RWPE1 (cell line): ENCODE measurements around the gene PON3.

Source experiments
- CTCF ChIA-PET: fragments of 350-600 bp; sonication (Branson Sonifier 250); formaldehyde crosslinking; extraction: SDS; loops from one replicate; lab custom pipeline; 2021; lab: Yijun Ruan, JAX
- POLR2A ChIA-PET: fragments of 400-600 bp; formaldehyde crosslinking; extraction: SDS; loops from one replicate; lab custom pipeline; 2020; ENCODE audit warnings: antibody characterized with exemption; ENCODE audit not compliant: low non-redundant PET; lab: Yijun Ruan, JAX
- DNase-seq: peaks from one replicate; pipeline ENCODE4 v3.0.0; 2012; ENCODE audit warnings: low spot score
- H3K27ac ChIP-seq: fragments of 450-650 bp; 2 replicates; pipeline ENCODE4 v1.5.1; 2017
- TF ChIP-seq, protein P1 (sequence below): fragments of 450-650 bp; conservative IDR thresholded peaks from 2 replicates; pipeline ENCODE4 v1.5.1; 2017; ENCODE audit warnings: low read depth, mild to moderate bottlenecking

The PON3 gene

GRCh38 chr7:95323410-95324129 lies 72.6 kb downstream of the PON3 start:
- TF ChIP-seq, protein P1, sequence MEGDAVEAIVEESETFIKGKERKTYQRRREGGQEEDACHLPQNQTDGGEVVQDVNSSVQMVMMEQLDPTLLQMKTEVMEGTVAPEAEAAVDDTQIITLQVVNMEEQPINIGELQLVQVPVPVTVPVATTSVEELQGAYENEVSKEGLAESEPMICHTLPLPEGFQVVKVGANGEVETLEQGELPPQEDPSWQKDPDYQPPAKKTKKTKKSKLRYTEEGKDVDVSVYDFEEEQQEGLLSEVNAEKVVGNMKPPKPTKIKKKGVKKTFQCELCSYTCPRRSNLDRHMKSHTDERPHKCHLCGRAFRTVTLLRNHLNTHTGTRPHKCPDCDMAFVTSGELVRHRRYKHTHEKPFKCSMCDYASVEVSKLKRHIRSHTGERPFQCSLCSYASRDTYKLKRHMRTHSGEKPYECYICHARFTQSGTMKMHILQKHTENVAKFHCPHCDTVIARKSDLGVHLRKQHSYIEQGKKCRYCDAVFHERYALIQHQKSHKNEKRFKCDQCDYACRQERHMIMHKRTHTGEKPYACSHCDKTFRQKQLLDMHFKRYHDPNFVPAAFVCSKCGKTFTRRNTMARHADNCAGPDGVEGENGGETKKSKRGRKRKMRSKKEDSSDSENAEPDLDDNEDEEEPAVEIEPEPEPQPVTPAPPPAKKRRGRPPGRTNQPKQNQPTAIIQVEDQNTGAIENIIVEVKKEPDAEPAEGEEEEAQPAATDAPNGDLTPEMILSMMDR = no peak
- CTCF ChIA-PET = no interaction called here
- H3K27ac ChIP-seq = no peak overlapping the region

GRCh38 chr7:95322854-95323253 lies 73.3 kb downstream of the PON3 start:
- ChIA-PET CTCF (no interaction called here), POLR2A (no interaction called here)
- DNase-seq = no peak
- TF ChIP-seq, protein P1 = no peak
- no peak overlapping the region for H3K27ac ChIP-seq

More at GRCh38 chr7:95323410-95324129, 72.6 kb downstream of the PON3 start:
- no peak for DNase-seq
- POLR2A ChIA-PET = no interaction called here

- TF ChIP-seq, protein P1 = no peak
- ChIA-PET CTCF (no interaction called here), POLR2A (no interaction called here)
- no peak for DNase-seq
- H3K27ac ChIP-seq = no peak overlapping the region
Measured at GRCh38 chr7:95322396-95322795, 73.8 kb downstream of the PON3 start.

GRCh38 chr7:95321720-95322119 lies 74.5 kb downstream of the PON3 start:
- H3K27ac ChIP-seq = no peak overlapping the region
- ChIA-PET CTCF (no interaction called here), POLR2A (no interaction called here)
- DNase-seq = no peak
- TF ChIP-seq, protein P1 = no peak

DNA sequence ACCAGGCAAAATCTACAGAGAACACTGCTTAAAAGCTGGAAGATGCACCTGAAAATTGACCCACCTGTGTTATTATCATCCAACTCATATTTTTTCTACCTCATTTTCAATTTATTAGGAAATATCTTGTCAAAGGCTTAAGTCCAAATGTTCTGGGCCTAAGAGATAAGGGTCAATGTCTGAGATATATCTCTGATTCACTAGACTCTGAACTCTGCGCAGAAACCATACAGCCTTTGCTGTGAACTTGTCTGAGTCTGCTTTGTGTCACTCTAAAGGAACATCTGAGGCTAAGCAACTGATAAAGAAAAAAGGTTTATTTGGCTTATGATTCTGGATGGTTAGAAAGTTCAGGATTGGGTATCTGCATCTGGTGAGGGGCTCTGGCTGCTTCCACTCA lies 75.5 kb downstream of the PON3 start:
- ChIA-PET CTCF (interaction anchor here (0.7 kb wide), 1 partner anchor 10 kb away, joined by 3 read pairs; no protein-coding TSS in a partner anchor), POLR2A (no interaction called here)
- no peak overlapping the region for H3K27ac ChIP-seq
- TF ChIP-seq, protein P1 = no peak
- no peak for DNase-seq

DNA sequence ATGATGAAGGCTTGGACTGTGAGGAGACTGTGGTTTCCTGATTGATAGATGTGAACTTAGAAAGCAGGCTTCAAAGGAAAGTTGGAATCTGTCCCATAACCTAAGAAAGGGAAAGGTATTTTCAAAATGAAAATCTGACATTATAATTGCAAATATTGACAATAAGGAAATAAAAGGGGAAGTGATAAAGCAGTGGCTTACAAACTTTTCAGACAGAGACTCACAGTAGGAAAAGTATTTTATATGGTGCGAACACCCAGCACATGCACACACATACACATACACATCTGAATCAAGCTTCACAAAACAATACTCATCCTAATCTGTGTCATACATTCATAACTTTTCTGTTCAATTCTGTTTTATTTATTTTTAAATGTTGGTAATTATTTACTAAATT lies 76.6 kb downstream of the PON3 start:
- ChIA-PET POLR2A (no interaction called here), CTCF (no interaction called here)
- no peak for DNase-seq
- TF ChIP-seq, protein P1 = no peak
- no peak overlapping the region for H3K27ac ChIP-seq
